Coronary artery (tissue), 2 donors: ENCODE measurements around the gene RBPJ.

Source experiments
- DNase-seq: peaks from one replicate; pipeline ENCODE4 v3.0.0-alpha.2; 2017; ENCODE audit warnings: low spot score
- H3K27ac ChIP-seq, 2 donors: fragments of 200-600 bp; sonication (generic); one replicate each; pipeline ENCODE4 v1.5.1; 2016 to 2019
- H3K4me3 ChIP-seq: fragments of 200-600 bp; sonication (generic); 2 replicates; pipeline ENCODE4 v1.5.1; 2016; ENCODE audit warnings: mild to moderate bottlenecking, moderate library complexity
- TF ChIP-seq, protein P1 (sequence below): fragments of 200-600 bp; sonication (generic); IDR thresholded peaks from one replicate; pipeline ENCODE4 v1.5.1; 2019; ENCODE audit warnings: antibody characterized with exemption

RBPJ gene

DNA sequence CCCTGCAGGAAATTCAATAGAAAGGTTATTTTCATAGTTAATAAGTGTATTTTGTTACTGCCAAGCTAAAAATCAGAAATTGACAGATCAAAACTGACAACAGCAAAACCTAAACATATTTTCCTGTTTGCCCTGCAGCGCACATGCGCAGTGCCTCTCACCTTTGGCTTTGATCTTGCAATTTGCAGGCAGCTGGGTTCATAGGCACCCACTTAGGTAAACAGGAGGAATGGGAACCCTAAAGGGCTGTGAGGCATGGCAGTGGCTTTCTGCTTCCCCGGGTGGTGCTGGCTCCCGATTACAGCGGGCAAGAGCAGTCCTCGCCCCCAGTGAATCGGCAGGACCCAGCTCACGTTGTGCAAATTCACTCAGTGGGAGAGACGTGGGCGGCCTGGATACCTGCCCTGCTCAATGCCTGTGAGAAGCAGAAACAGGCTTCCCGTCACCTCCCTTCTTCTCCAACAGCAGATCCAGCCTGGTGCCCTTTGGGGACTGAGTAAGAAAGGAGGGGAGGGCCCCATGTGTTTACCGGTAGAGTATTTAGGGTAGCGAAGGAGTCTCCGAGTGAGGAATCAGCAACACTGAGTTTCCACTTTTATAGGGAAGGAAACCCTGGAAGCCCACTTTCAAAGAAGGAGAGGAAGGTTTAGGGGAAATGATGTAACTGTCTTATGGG lies 143.7 kb downstream of the RBPJ start:
- DNase-seq: peak; percentile 43
- no peak overlapping the region for H3K4me3 ChIP-seq

DNA sequence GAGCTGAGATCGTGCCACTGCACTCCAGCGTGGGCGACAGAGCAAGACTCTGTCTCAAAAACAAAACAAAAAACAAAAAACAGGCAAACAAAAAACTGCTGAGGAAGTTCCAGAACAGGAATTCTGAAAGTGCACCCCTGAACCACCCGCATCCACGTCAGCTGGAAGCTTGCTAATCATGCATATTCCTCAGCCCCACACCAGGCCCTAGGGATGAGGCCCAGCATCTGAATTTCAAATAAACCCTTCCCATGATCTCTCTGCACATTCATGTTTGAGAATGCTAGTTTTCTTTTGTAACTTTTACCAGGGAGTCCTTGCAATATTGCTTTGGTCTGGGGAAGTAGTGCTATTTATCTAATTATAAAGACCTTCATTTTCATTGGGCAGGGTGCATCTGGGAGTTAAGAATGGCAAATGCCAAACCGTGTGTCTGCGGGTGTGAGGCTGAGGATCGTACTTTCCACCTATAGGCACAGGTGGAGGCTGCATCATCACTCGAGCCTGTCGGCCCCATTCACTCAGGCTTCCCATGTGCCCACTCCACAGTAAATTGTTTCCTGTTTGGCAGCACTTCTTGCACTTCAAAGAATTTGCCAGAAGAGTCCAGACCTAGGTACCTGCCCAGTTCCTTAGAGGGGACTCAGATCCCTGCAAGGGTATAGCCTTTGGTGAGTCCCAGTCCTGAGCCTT lies 145.9 kb downstream of the RBPJ start:
- Histone ChIP-seq H3K4me3 (no peak overlapping the region), H3K27ac (no peak overlapping the region)
- TF ChIP-seq, protein P1, sequence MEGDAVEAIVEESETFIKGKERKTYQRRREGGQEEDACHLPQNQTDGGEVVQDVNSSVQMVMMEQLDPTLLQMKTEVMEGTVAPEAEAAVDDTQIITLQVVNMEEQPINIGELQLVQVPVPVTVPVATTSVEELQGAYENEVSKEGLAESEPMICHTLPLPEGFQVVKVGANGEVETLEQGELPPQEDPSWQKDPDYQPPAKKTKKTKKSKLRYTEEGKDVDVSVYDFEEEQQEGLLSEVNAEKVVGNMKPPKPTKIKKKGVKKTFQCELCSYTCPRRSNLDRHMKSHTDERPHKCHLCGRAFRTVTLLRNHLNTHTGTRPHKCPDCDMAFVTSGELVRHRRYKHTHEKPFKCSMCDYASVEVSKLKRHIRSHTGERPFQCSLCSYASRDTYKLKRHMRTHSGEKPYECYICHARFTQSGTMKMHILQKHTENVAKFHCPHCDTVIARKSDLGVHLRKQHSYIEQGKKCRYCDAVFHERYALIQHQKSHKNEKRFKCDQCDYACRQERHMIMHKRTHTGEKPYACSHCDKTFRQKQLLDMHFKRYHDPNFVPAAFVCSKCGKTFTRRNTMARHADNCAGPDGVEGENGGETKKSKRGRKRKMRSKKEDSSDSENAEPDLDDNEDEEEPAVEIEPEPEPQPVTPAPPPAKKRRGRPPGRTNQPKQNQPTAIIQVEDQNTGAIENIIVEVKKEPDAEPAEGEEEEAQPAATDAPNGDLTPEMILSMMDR: no peak
- DNase-seq: peak; percentile 24

More for the DNA sequence above, 143.7 kb downstream of the RBPJ start:
- TF ChIP-seq, protein P1: no peak
- no peak overlapping the region for H3K27ac ChIP-seq

DNA sequence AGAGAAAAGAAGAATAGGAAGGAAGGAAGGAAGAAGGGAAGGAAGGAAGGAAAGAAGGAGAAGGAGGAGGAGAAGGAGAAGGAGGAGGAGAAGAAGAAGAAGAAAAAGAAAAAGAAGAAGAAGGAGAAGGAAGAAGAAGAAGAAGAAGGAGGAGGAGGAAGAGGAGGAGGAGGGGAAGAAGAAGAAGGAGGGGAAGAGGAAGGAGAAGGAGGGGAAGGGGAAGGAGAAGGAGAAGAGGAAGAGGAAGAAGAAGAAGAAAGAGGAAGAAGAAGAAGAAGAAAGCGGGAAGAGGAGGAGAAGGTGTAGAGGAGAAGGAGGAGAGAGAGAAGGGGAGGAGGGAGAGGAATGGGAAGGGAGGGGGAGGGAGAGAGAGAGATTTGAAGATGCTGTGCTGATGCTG lies 146.9 kb downstream of the RBPJ start:
- Histone ChIP-seq H3K4me3 (no peak overlapping the region), H3K27ac (no peak overlapping the region)
- TF ChIP-seq, protein P1: no peak
- no peak for DNase-seq

DNA sequence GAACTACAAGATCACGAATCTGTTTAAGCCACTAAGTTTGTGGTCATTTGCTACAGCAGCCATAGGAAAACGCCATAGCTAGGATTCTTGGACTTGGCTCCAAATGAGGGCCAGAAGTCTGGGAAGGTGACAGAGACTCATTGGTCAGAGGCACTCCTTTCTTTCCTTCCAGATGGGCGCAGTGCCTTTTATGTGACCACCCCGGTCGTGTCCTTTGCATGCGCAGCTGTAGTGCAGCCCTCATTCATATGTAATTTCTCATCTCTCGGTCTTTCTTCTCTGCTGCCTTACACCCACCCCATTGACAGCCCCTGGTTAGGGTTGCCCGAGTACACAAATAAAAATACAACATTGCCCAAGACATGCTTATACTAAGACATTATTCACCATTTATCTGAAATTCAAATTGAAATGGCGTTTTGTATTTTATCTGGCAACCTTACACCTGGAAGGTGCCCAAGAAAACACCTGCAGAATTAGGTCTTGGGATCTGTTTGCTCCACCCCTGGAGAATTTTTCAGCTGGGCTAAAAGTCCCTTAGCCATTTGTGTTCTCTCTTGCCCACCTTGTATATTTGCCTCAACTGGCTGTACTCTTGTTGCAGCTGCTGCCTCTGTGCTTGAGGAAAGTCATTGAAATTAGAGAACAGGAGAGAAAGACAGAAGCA lies 147.6 kb downstream of the RBPJ start:
- DNase-seq: peak; percentile 3
- Histone ChIP-seq H3K4me3 (no peak overlapping the region), H3K27ac (no peak overlapping the region)
- TF ChIP-seq, protein P1: no peak

DNA sequence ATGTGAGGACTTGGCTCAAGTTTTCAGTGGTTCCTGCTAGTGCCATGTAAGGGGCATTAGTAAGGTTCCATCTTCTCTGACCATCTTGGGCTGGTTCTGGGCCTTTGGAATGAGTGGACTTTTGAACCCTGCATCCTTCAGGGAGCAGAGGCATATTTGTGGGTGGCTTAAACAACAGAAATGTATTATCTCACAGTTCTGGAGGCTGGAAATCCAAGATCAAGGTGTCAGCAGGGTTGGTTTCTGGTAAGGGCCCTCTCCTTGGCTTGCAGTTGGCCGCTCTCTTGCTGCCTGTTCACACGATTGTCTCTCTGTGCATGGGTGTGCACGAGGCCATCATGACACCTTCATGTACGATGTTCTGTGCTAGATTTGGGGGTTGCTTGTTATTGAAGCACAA lies 148.2 kb downstream of the RBPJ start:
- no peak overlapping the region for H3K27ac ChIP-seq
- TF ChIP-seq, protein P1: no peak

DNA sequence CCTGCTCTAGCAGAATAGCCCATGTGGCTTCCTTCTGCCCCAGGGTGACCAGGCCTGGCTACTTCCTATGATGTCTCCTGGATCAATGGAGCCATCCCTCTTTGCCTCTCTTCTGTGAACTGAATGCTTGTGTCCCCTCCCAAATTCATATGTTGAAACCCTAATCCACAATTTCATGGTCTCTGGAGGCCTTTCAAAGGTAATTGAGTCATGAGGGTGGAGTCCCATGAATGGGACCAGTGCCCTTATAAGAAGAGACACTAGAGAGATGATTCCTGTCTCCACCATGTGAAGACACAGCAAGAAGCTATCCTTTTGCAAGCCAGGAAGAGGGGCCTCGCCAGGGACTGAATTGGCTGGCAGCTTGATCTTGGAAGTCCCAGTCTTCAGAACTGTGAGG lies 151.1 kb downstream of the RBPJ start:
- H3K27ac ChIP-seq: no peak overlapping the region
- no peak overlapping the region for H3K4me3 ChIP-seq
- no peak for DNase-seq
- TF ChIP-seq, protein P1: no peak

More for the DNA sequence above, 148.2 kb downstream of the RBPJ start:
- no peak for DNase-seq
- no peak overlapping the region for H3K4me3 ChIP-seq
